ENCODE data around the gene EOGT. TPM values are rescaled to one million over a fixed set of nuclear protein-coding genes. Genes with fewer than 3 reads are reported as not detected.

EOGT gene
- total RNA-seq, 1 donor from 2014 or later, result 8.4 TPM

- no peak for DNase-seq (ENCODE audit: extremely low spot score, unreplicated experiment)
- Mint-ChIP-seq H3K27ac (no peak overlapping the region), H3K27me3 (no peaks in the 10 kb centered on the region), H3K4me3 (no peak overlapping the region), H3K36me3 (peaks cover 25% of the 10 kb centered on the region), H3K4me1 (ENCODE audit: unreplicated experiment) (no peaks in the 10 kb centered on the region), H3K9me3 (no peaks in the 10 kb centered on the region)
- TF ChIP-seq CTCF (conservative IDR thresholded peaks at IDR 0.05), result no peak
Observed at GRCh38 chr3:68986496-68987208, 26.8 kb downstream of the EOGT start.

GRCh38 chr3:68985146-68985790 lies 28.2 kb downstream of the EOGT start:
- H3K27ac Mint-ChIP-seq, result no peak overlapping the region
- no peak for TF ChIP-seq CTCF (conservative IDR thresholded peaks at IDR 0.05)

GRCh38 chr3:68984011-68984530 lies 29.4 kb downstream of the EOGT start:
- peaks cover 19% of the 10 kb centered on the region for H3K36me3 Mint-ChIP-seq
- TF ChIP-seq CTCF (conservative IDR thresholded peaks at IDR 0.05), result no peak
- H3K9me3 Mint-ChIP-seq, result no peaks in the 10 kb centered on the region
- no peak overlapping the region for H3K4me3 Mint-ChIP-seq
- no peaks in the 10 kb centered on the region for H3K4me1 Mint-ChIP-seq (ENCODE audit: unreplicated experiment)
- DNase-seq (ENCODE audit: extremely low spot score, unreplicated experiment), result no peak
- H3K27ac Mint-ChIP-seq, result no peak overlapping the region
- H3K27me3 Mint-ChIP-seq, result no peaks in the 10 kb centered on the region

More at GRCh38 chr3:68985146-68985790, 28.2 kb downstream of the EOGT start:
- H3K4me1 Mint-ChIP-seq (ENCODE audit: unreplicated experiment), result no peaks in the 10 kb centered on the region
- no peaks in the 10 kb centered on the region for H3K9me3 Mint-ChIP-seq
- no peak for DNase-seq (ENCODE audit: extremely low spot score, unreplicated experiment)
- H3K4me3 Mint-ChIP-seq, result no peak overlapping the region
- peaks cover 19% of the 10 kb centered on the region for H3K36me3 Mint-ChIP-seq
- no peaks in the 10 kb centered on the region for H3K27me3 Mint-ChIP-seq

- no peak for DNase-seq (ENCODE audit: extremely low spot score, unreplicated experiment)
- Mint-ChIP-seq H3K27ac (no peak overlapping the region), H3K36me3 (peaks cover 6% of the 10 kb centered on the region), H3K4me1 (ENCODE audit: unreplicated experiment) (no peaks in the 10 kb centered on the region), H3K4me3 (no peak overlapping the region), H3K27me3 (no peaks in the 10 kb centered on the region), H3K9me3 (no peaks in the 10 kb centered on the region)
- no peak for TF ChIP-seq CTCF (conservative IDR thresholded peaks at IDR 0.05)
Observed at GRCh38 chr3:68977486-68978167, 35.9 kb downstream of the EOGT start.

- Mint-ChIP-seq H3K27me3 (peaks cover 13% of the 10 kb centered on the region), H3K36me3 (peaks cover 6% of the 10 kb centered on the region), H3K27ac (no peak overlapping the region), H3K4me1 (ENCODE audit: unreplicated experiment) (no peaks in the 10 kb centered on the region), H3K9me3 (no peaks in the 10 kb centered on the region), H3K4me3 (no peak overlapping the region)
- TF ChIP-seq CTCF (conservative IDR thresholded peaks at IDR 0.05), result no peak
- no peak for DNase-seq (ENCODE audit: extremely low spot score, unreplicated experiment)
Observed at GRCh38 chr3:68974711-68975110, 38.8 kb downstream of the EOGT start.
